Ectodermal cell (in vitro differentiated cells): ENCODE measurements around the gene ADRA2C.

Experiments used
- H3K27ac ChIP-seq: 2 replicates; pipeline ENCODE4 v1.7.0; 2013; ENCODE audit warnings: mild to moderate bottlenecking, low read depth, low read length; ENCODE audit not compliant: insufficient read depth, poor library complexity, severe bottlenecking
- H3K27me3 ChIP-seq: 2 replicates; pipeline ENCODE4 v1.7.0; 2013; ENCODE audit warnings: mild to moderate bottlenecking, low read length; ENCODE audit not compliant: insufficient read depth, control insufficient read depth, poor library complexity, severe bottlenecking
- H3K36me3 ChIP-seq: one replicate; pipeline ENCODE4 v1.7.0; 2013; ENCODE audit warnings: low read length; ENCODE audit not compliant: control insufficient read depth, insufficient read depth
- H3K4me1 ChIP-seq: one replicate; pipeline ENCODE4 v1.7.0; 2013; ENCODE audit warnings: low read length; ENCODE audit not compliant: control insufficient read depth, insufficient read depth
- H3K4me3 ChIP-seq: 2 replicates; pipeline ENCODE4 v1.7.0; 2013; ENCODE audit warnings: low read depth, low read length, control low read depth; ENCODE audit not compliant: insufficient read depth
- H3K9me3 ChIP-seq: 2 replicates; pipeline ENCODE4 v1.7.0; 2013; ENCODE audit warnings: mild to moderate bottlenecking, low read length, moderate library complexity; ENCODE audit not compliant: control insufficient read depth
- WGBS, 2 experiments: methylation state at CpG; one replicate each; pipeline ENCODE4 v1.1.7; 2013; ENCODE audit warnings: missing lambda C conversion rate in 2 of 2; 5-methylcytosine and 5-hydroxymethylcytosine counted together

Gene ADRA2C

DNA sequence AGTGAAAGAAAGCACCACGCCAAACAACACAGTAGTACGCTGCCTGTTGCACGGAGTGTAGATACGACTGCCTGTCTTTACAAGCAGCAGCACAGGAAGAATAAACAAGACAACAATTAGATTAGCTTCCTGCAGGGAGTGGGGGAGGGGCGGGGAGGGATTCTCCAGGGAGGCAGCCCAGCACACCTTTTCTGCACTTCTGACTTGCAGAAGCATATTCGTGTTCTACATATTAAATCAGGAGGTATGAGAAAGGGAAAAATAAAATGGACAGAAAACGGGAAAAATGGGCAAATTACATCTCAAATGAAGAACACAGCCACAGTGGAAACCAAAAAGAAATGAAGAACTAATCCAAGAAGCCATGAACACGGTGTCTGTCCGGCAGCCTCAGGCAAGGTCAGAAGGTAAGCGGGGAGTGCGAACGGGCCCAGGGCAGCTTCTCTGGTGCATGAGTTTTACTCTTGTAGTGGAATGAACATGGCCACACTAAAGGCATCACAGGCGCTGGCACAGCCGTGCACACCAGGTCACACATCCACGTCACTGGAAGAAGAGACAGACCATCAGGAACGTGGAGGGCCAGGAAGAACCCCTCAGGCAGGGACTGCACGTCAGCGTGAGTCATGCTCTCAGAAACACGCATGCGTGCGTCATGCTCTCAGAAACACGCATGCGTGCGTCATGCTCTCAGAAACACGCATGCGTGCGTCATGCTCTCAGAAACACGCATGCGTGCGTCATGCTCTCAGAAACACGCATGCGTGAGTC lies 20.1 kb upstream of the ADRA2C start:
- peaks cover 43% of the 10 kb centered on the region for H3K27me3 ChIP-seq
- WGBS, 2 experiments = 73 to 74% methylated on average over 32 of the region's 32 CpGs
- no peak overlapping the region for H3K27ac ChIP-seq
- peaks cover 17% of the 10 kb centered on the region for H3K4me1 ChIP-seq
- H3K4me3 ChIP-seq = no peak overlapping the region
- no peaks in the 10 kb centered on the region for H3K9me3 ChIP-seq
- H3K36me3 ChIP-seq = no peaks in the 10 kb centered on the region

DNA sequence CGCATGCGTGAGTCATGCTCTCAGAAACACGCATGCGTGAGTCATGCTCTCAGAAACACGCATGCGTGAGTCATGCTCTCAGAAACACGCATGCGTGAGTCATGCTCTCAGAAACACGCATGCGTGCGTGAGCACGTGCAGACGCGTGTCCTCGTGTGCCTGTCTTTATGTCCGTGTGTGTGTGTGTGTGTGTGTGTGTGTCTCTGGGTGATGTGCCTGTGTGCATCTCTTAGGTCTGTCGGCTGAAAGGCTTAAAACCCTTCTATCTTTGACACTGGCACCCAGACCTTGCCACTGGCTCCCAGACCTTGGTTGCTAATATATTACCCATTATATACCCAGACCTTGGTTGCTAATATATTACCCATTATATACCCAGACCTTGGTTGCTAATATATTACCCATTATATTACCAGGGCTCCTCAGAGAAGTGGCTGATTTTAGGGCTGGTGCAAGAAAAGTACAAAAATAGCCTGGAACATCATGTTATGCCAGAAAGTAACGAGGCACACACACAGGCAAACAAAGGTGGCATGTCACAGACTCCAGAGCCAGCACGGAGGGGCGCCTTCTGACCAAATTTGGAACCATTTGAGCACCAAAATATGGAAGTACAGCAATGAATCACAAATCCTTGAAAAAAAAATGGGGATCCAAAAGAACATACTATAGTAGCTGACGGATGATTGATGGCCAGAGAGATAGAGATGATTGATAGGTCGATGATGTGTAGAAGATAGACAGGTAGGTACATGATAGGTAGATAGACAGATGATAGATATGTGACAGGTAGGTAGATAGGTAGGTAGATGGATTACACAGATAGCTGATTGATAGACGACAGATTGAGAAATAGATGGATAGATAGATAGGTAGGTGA lies 19.2 kb upstream of the ADRA2C start:
- H3K36me3 ChIP-seq = no peaks in the 10 kb centered on the region
- H3K4me3 ChIP-seq = no peak overlapping the region
- WGBS, 2 experiments = 86 to 87% methylated on average over 18 to 19 of the region's 23 CpGs
- H3K27ac ChIP-seq = no peak overlapping the region
- peaks cover 43% of the 10 kb centered on the region for H3K27me3 ChIP-seq
- no peaks in the 10 kb centered on the region for H3K9me3 ChIP-seq
- H3K4me1 ChIP-seq = peaks cover 17% of the 10 kb centered on the region

DNA sequence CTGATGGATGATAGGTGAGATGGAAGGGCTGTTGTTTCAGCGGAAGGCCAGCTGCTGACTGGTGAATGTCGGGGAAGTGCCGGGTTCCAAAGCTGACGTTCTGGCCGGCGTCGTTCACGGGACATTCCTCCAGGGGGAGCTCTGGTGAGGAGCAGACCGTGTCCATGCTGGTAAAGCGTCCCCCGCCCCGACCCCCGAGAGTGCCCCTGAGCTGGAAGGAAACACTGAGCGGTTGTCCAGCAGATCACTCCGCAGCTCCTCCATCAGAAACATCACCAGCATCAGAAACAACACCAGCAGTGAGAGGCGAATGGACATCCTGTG lies 18.6 kb upstream of the ADRA2C start:
- no peak overlapping the region for H3K4me3 ChIP-seq
- H3K27me3 ChIP-seq = peaks cover 43% of the 10 kb centered on the region
- H3K9me3 ChIP-seq = no peaks in the 10 kb centered on the region
- no peaks in the 10 kb centered on the region for H3K36me3 ChIP-seq
- peaks cover 17% of the 10 kb centered on the region for H3K4me1 ChIP-seq
- 26 to 27% methylated on average over 16 of the region's 16 CpGs for WGBS, 2 experiments
- H3K27ac ChIP-seq = no peak overlapping the region

DNA sequence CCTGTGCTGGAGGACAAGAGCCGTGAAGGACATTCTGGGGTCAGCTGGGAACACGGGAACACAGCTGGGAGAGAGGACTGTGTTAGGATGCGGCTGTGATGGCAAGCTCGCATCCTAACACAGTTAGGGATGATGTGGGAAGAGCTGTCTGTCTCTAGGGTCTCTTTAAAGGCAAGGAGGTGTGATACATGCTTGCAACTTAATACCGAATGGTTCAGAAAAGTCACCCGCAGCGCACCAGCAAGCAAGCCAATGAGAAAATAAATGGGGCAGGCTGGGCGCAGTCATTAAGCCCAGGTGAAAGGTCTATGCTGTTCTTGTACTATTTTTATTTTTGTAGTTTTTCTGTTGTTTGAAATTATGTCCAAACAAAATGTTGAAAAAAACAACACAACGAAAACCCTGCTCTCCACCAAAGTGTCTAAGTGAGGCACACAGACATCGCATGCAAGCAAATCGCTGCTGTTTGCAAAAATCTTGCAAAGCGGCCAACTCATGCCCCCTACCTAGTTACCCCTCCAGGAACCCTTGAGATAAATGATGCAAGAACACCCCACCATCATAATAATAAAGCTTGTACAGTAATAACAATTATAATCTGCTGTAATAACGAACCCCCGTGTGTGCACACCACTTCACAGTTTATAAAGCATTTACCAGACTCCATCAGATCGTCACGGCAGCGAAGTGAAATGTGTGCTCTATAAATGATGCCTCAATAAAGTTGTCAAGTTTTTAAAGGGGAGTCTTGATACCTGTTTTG lies 17.9 kb upstream of the ADRA2C start:
- no peak overlapping the region for H3K4me3 ChIP-seq
- H3K36me3 ChIP-seq = no peaks in the 10 kb centered on the region
- peaks cover 17% of the 10 kb centered on the region for H3K4me1 ChIP-seq
- 88 to 89% methylated on average over 17 of the region's 17 CpGs for WGBS, 2 experiments
- no peaks in the 10 kb centered on the region for H3K9me3 ChIP-seq
- peaks cover 43% of the 10 kb centered on the region for H3K27me3 ChIP-seq
- H3K27ac ChIP-seq = no peak overlapping the region

DNA sequence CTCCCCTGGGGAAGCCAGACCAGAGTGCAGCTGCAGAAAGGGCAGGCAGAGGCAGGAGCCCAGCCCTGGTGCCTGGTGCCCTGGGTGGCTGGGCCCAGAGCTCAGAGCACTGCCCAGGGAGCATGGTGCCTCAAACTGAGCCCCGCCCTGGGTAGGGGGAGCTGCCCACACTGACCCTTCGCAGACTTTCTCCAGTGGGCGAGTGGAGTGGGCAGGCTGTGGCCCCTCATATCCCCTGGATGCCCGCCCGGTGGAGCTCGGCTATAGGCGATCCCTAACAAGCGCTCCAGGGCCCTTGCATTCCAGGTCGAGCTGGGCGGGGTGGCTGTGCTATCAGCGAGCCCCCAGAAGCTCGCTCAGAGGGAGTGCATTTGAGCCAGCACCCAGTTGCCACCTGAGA lies 17.1 kb upstream of the ADRA2C start:
- H3K27ac ChIP-seq = no peak overlapping the region
- H3K27me3 ChIP-seq = peaks cover 38% of the 10 kb centered on the region
- H3K36me3 ChIP-seq = no peaks in the 10 kb centered on the region
- no peak overlapping the region for H3K4me3 ChIP-seq
- H3K9me3 ChIP-seq = no peaks in the 10 kb centered on the region
- H3K4me1 ChIP-seq = peaks cover 14% of the 10 kb centered on the region
- WGBS, 2 experiments = 91 to 94% methylated on average over 12 of the region's 12 CpGs

DNA sequence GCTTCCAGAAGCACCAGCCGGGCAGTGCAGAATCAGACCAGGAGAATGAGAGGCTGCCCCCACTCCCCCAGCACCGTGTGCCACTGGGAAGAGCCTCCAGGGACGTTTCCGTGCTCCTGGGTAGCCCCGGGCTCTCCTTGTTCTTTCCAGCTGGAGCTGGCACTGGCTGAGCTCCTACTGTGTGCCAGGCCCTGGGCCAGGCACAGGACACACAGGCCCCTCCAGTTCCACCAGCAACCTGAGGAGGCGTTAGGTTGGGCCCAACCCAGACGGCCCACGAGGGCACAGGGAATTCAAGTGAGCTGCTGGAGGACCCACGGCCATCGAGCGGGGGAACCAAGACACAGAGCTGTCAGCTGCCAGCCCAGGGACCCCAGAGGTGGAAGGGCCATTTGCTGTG lies 15.9 kb upstream of the ADRA2C start:
- WGBS, 2 experiments = 87 to 89% methylated on average over 11 of the region's 11 CpGs
- H3K9me3 ChIP-seq = no peaks in the 10 kb centered on the region
- H3K27me3 ChIP-seq = peaks cover 25% of the 10 kb centered on the region
- H3K4me3 ChIP-seq = no peak overlapping the region
- no peak overlapping the region for H3K27ac ChIP-seq
- H3K36me3 ChIP-seq = no peaks in the 10 kb centered on the region
- peaks cover 1% of the 10 kb centered on the region for H3K4me1 ChIP-seq

DNA sequence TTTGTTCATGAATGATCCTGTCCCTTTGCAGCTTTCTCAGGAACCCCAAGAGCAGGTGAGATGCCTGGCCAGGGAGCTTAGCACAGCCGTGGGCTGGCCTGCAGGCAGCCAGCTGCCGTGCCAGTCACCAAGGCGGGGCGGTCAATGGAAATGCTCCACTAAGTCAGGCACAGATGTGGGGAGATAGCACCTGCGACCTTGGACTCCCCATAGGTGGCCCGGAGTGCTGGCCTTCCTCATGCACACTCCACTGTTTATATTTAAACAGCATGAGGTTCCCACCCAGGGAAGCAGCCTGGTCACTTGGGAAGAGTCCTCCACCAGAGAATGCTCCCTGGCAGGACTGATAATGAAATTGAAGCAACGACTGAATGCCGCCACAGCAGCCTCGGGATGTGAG lies 14.2 kb upstream of the ADRA2C start:
- Histone ChIP-seq H3K9me3 (no peaks in the 10 kb centered on the region), H3K4me1 (no peaks in the 10 kb centered on the region), H3K36me3 (no peaks in the 10 kb centered on the region), H3K27me3 (peaks cover 12% of the 10 kb centered on the region), H3K27ac (no peak overlapping the region), H3K4me3 (no peak overlapping the region)
- 89 to 92% methylated on average over 9 of the region's 9 CpGs for WGBS, 2 experiments

DNA sequence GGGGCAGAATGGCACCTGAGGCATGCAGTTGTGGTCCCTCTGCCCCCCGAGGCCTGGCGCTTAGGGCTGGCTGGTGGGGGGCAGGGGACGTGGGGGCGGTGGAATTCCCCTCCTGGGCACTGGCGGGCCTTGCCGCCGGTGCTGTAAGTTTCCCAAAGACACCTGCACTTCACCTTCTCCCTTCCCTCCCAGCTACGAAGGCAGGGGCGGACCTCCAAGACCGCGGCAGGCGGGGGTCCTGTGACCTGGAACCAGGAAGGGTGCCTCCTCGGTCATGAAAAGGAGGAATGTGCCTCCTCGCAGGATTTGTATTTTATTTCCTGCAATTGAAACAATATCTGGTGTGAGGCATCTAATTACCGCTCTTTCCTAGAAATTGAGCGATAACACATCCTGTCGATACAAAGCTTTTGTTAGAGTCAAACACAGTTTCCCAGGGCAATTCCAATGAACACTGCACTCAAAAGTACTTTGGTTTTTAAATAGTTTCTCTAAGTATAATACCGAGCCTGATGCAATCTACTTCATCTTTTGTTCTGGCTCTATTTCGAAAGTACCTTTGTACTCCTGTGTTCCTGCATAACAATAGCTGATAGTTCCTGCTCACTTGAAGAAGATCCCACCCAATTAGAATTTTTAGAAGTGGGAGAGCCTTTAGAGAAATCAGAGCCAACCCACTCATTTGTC lies 12.3 kb upstream of the ADRA2C start:
- 46 to 53% methylated on average over 19 of the region's 19 CpGs for WGBS, 2 experiments
- Histone ChIP-seq H3K27ac (no peak overlapping the region), H3K4me3 (no peak overlapping the region), H3K36me3 (no peaks in the 10 kb centered on the region), H3K27me3 (no peaks in the 10 kb centered on the region), H3K4me1 (no peaks in the 10 kb centered on the region), H3K9me3 (no peaks in the 10 kb centered on the region)

DNA sequence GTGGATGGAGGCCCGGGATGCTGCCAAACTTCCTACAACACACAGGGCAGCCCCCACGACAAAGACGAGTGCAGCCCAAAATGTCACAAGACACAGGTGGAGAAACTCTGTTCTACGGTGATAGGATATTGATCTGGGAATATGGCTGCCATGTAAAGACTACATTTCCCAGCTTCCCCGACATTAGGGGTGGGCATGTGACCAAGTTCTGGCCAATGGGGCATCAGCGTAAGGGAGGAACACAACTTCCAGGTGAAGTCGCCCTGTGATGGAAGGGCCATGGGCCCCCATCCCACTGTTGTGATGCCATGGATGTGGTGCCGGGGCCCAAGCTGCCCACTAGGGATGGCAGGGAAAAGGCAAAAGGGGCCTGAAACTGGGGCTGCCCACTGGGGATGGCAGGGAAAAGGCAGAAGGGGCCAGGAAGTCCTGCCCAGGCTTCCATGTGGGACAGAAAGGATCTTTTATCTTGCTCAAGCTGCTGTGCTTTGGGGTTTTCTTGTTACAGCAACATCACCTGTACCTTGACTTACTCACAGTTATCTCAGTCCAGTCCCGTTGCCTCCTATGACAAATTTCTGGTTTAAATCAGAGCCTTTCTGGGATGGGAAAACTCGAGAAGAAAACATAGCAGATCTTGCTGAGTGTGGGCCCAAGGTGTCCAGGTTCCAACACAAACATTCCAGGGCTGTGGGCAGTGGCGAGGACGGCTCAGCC lies 9.7 kb upstream of the ADRA2C start:
- H3K36me3 ChIP-seq = no peaks in the 10 kb centered on the region
- H3K9me3 ChIP-seq = no peaks in the 10 kb centered on the region
- H3K27me3 ChIP-seq = no peaks in the 10 kb centered on the region
- 91% methylated on average over 12 of the region's 12 CpGs for WGBS, 2 experiments
- H3K4me3 ChIP-seq = no peak overlapping the region
- peaks cover 4% of the 10 kb centered on the region for H3K4me1 ChIP-seq
- H3K27ac ChIP-seq = no peak overlapping the region
